Suprapubic skin (tissue), 4 donors: ENCODE data around the gene CFAP68.
A peak's percentile ranks its signal among the peaks of the same experiment; 100 is the strongest.

Source experiments
- CTCF ChIP-seq, 2 donors: fragments of 200-600 bp in 1 of 2; fragments of 450-650 bp in 1 of 2; sonication (generic) in 1 of 2; IDR thresholded peaks; one replicate each; pipeline ENCODE4 v1.5.1; 2016 to 2019; ENCODE audit warnings: antibody characterized with exemption in 2 of 2, mild to moderate bottlenecking in 1 of 2, moderate library complexity in 1 of 2
- EP300 ChIP-seq: sonication (generic); formaldehyde crosslinking; IDR thresholded peaks from one replicate; pipeline ENCODE4 v1.6.1; 2017; ENCODE audit warnings: antibody characterized with exemption
- POLR2A ChIP-seq, 2 donors: fragments of 450-650 bp; IDR thresholded peaks; one replicate each; pipeline ENCODE4 v1.6.1; 2017; ENCODE audit warnings: antibody characterized with exemption in 2 of 2, mild to moderate bottlenecking in 2 of 2, moderate library complexity in 2 of 2
- POLR2AphosphoS5 ChIP-seq, 3 donors: sonication (generic); formaldehyde crosslinking; IDR thresholded peaks; one replicate each; pipeline ENCODE4 v1.6.1; 2017; ENCODE audit warnings: antibody characterized with exemption in 3 of 3

GRCh38 chr11:111870886-111871692 lies 8.3 kb upstream of the CFAP68 start, which contains the start of gene ALG9:
- TF ChIP-seq CTCF (IDR thresholded peaks at IDR 0.05) (peak; percentile 18 to 20), POLR2A (IDR thresholded peaks at IDR 0.05) (no peak), POLR2AphosphoS5 (IDR thresholded peaks at IDR 0.05) (peak in 2 of 3 donors; percentile 49 to 88), EP300 (no peak)
